RCC 7860 (cell line): Measurements from ENCODE around the gene PGLYRP2.

ENCODE experiments used
- DNase-seq: peaks from one replicate; pipeline ENCODE4 v3.0.0-alpha.2; 2015; ENCODE audit warnings: low spot score
- FAIRE-seq: peaks from 2 replicates; lab custom pipeline; 2012; peaks lifted over from hg19 to GRCh38; lab: Jason Lieb, UNC

PGLYRP2 gene

DNA sequence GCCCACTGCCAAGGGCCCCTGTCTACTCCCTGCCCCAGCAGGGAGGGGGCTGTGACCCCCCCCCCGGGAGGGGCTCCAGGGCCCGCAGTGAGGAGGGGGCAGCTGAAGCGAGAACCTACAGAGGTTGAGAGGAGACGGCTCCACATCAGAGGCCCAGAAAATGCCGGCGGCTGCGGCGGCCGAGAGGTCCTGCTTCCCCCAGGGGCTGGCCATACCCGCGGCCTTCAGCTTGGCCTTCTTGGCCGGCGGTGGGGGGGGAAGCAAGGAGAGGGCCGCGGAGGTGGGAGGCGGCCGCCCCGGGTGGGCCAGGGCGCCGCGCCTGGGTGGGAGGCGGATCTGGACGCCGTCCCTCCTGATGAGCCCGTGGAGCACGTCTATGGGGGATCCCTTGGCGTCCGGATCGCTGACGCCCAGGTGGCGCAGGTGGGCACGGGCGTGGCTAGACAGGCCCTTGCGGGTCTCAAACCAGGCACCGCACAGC lies 51.3 kb downstream of the PGLYRP2 start:
- DNase-seq, result no peak
- no peak for FAIRE-seq

DNA sequence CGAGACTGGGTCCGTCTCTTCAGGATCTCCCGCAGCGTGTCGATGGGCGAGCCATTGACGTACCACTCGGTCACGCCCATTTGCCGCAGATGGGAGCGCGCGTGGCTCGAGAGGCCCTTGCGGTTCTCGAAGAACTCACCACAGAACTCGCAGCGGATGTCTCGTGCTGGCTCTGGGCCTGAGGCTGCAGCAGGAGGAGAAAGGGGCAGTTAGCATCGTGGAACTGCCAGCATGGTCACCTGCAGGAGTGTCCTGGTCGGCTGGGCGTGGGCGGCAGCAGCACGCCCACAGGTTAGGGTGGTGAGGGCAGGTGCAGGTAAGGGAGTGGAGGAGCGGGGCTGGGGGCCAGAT lies 52.0 kb downstream of the PGLYRP2 start:
- FAIRE-seq, result no peak
- DNase-seq, result no peak

DNA sequence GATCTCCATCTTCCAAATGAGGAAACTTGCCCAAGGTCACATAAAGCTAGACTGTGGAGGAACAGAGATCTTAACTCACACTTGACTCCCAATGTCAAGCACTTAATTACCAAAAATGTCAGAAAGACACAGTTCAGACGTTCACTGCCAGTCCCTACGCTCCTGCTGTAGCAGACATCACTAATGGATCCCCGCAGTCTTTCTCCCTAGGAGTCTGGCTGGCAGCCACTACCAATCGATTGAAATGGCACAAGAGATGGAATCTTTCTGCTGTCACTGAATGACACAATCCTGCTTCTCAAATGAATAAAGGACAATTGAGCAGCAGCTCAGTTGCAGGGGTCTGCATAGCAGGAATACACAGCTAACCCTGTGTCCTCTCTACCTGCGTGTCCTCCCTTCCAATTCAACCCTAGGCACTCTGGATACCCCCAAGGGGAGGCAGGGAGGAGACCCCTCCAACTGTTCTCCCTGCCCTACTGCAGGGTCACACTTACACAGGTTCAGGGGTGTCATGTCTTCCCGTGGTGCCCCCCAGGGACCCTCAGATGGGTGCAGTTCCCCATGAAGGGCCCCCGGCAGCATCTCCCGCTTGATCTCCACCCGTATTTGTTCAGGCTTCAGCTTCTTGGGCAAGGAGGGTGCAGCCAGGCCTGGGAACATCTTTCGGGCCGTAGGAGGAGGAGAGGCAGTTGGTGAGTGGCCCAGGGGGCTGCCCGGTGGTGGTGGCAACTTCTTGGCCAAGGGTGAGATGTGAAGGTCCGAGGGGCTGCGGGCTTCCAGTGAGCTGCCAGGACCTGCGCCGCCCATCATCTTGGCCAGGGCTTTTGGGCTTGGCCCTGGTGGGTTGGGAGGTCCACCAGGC lies 52.6 kb downstream of the PGLYRP2 start:
- FAIRE-seq (no peak), DNase-seq (no peak)

DNA sequence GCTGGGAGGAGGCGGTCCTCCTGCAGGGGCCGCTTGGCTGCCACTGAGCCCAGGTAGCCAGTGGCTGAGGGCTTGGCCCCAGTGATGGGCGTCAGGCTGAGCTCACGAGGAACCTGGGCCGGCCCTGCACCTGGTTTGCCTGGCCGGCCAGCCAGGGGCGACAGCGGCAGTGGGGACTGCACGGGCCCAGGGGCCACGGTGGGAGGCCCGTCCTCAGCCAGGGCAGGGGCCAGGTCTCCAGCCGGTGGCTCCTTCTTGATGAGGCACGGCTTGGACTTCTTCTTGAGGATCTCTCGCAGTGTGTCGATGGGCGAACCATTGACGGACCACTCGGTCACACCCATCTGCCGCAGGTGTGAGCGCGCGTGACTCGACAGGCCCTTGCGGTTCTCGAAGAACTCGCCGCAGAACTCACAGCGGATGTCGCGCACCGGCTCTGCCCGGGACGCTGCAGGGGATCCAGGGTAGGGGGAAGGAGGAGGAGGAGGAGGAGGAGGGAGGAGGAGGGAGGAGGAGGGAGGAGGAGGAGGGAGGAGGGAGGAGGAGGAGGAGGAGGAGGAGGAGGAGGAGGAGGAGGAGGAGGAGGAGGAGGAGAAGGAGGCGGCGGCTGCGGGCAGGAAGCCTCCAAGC lies 53.9 kb downstream of the PGLYRP2 start:
- no peak for FAIRE-seq

DNA sequence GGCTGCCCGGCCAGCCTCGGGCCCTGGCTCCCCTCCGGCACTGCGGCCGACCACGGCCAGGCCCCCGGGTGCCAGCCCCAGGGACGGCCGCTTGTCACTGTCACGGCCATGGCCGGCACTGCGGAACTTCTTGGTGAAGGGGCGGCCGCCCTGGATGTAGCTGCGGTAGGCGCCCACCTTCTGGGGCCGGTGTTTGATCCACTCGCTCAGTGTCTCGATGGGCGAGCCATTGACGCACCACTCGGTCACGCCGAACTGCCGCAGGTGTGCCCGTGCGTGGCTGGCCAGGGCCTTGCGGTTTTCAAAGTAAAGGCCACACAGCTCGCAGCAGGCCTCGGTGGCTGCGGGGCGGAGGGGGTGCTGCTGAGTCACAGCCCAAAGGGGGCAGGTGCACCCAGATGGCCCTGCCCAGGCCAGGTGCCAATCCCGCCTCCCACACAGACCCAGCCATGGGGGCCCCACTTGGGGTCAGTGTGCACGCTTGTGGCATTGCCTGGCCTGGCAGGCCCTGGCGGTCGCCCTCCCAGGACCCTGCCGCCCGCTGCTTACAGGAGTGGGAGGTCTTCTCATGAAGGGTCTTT lies 54.5 kb downstream of the PGLYRP2 start:
- FAIRE-seq (no peak), DNase-seq (no peak)

More for the DNA sequence above, 53.9 kb downstream of the PGLYRP2 start:
- no peak for DNase-seq

DNA sequence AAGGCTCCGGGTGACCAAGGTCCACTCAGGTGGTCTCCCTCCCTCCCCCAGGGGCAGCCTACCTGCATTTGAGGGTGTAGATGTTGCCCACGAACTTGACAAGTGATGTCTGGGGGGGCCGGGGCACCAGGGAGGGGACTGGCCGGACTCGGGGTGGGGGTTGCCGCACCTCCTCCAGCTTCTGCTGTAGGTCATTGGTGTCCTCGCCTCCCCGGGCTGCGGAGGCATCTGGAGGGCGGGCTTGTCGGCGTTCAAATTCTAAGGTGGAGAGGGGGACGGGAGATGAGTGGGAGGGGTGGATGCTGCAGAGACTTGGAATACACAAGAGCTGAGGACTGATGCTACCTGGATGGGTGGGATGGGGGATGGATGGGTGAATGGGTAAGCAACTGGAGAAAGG lies 55.2 kb downstream of the PGLYRP2 start:
- FAIRE-seq (no peak), DNase-seq (no peak)

DNA sequence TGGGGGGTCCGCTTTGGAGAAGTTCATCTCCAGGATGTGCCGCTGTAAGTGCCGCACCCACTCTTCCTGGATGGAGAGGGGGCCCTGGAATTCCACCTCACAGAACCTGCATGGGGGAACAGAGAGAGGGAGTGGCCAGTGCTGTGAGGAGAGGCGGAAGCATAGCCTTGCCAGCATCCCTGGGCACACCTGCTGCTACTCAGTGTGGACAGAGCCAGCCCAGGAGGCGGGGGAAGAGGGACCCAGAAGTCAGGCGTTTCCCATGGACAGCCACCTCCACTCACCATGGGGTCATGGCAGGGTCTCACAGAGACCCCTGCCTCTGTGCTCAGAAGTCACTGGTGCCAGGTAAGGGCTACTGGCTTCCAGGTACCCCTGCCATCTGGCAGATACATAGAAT lies 56.2 kb downstream of the PGLYRP2 start:
- no peak for DNase-seq
- FAIRE-seq, result no peak

DNA sequence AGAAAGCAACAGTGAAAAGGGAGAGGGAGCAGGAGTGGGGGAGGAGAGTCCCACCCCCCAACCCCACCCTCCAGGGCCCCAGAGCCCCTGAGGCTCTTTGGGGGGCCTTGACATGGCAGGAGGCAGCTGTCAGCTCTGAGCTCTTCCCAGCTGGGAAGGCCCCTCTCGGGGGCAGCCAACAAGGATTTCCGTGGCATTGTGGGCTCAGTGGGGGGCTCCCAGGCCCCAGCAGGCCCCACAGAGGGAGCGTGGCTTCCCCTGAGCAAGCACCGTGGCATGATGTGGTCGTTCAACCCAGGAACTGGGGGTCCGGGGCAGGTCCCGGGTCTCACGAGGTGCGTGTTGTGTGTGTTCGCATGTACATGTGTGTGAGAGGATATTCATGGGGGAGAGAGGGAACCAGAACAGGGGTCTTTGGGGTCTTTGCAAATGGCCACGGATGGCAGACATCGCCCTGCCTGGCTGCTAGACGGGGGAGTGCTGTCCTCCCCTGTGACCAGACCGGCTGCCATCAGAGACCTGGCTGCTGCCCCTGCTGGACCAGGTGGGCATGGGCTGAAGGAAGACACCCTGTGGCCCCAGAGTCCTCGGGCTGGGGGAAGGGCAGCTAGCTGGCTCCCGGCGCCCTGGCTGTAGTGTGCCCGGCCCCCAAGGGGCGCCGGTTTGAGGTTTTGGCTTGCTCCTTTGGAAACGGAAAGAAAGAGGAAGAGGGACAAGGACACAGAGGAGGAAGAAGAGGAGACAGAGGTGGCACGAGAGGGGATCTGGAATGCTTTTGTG lies 56.8 kb downstream of the PGLYRP2 start:
- DNase-seq (no peak), FAIRE-seq (no peak)

DNA sequence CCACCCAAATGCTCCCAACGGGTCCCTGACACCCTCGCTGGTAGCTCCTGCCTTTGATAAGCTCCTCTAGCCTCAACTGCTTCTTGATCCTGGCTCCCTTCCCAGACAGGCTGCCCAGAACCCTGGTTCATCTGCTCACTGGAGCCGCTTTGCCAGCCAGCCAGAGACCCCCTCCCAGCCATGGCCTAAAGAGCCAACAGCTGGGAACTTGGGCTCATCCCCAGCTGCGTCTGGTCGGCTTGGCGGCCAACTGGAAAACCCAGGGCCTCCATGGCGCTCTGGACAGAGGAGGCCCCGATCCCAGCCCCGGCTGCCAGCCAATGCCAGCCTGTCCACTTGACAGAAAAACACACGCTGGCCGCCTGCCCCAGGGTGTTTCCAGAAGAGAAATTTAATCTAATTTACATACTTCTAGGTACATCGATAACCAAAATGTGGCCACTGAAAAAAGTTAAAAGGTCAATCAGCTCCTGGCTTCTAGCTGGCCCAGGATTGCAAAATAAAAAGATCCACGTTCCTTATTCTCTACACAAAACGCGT lies 57.5 kb downstream of the PGLYRP2 start:
- FAIRE-seq, result no peak

DNA sequence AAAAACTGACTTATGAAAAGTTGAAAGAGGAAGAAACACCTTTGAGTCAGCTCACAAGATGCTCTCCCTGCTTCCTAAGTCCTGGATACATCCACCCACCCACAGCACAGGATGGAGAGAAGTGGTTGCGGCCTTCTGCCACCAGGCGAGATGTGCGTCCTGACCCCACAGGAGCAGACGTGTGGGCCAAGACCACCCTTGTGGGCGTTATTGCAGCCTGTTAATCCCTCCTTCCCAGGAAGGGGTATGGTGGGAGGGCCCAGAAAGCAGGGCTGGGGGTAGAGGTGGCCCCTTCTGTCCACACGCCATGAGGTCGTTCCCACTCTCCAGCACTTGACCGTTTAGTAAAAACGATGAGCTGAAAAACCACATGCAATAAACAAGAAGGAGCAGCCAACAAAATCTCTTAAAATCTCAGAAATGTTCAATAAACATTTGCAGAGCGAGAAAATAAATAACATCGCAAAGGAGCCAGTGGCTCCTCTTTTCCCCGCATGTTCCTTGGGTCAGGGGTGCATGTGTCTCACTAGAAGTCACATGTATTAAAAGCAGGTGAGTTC lies 58.1 kb downstream of the PGLYRP2 start:
- FAIRE-seq, result no peak
- no peak for DNase-seq

More for the DNA sequence above, 57.5 kb downstream of the PGLYRP2 start:
- no peak for DNase-seq

DNA sequence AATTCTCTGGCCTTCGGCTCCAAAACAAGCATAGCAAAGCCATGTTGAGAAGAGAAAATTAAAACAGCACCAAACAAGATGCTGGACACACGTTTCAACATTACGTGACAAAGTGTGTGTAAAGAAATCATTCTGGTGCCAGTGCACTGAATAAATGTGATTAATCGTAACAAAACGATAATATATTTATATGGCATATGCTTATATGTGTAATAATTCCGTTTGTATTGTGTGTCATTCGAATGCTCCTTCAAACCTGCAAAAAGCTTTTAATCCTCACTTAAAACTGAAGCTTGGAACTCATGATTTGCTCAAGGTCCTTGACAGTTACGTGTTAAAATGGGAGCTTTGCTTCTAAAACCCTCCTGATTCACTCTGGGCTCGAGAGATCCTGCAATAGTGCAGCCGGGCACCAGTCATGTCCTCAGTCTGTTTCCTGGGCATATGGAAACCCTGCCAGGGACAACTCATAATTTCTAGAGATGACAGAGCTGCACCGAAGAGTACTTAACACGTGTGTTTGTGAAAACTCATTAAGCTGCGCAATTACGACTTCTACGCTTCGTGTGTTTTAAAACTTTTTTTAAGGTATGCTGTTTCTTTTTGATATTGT lies 59.8 kb downstream of the PGLYRP2 start:
- DNase-seq (no peak), FAIRE-seq (no peak)
